GM19193 (cell line): Measurements from ENCODE around the gene PCTP.
A peak's percentile ranks its signal among the peaks of the same experiment; 100 is the strongest.

Source experiments
- POLR2A ChIP-seq: IDR thresholded peaks from 4 replicates; pipeline ENCODE4 v1.6.1; 2011; ENCODE audit not compliant: insufficient read depth, insufficient read length; ENCODE audit errors: extremely low read depth

Gene PCTP

GRCh38 chr17:55750750-55751657 is at the start of gene PCTP:
Gene PCTP, plus strand, starts transcription at chr17:55751051. Its CDS starts 53 bp downstream, at chr17:55751104.
- TF ChIP-seq POLR2A = peak; percentile 61

- TF ChIP-seq POLR2A = no peak
These were observed 48.7 kb upstream of the PCTP start for GRCh38 chr17:55702150-55702549.

DNA sequence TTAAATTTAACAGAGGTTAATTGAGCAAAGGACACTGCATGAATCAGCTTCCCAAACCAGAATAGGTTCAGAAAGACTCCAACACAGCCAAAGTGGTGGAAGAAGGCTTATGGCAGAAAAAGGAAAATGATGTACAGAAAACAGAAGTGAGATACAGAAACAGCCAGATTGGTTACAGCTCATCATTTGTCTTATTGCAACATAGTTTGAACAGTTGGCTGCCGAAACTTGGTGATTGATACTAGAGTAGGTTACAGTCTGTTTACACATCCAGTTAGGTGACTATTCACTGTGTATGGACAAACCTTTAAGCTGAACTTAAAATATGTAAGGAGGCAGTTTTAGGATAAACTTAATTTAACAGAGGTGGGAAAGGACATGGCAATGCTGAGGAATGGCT is 46.5 kb upstream of the PCTP start:
- no peak for TF ChIP-seq POLR2A

- no peak for TF ChIP-seq POLR2A
These were observed 45.0 kb upstream of the PCTP start for GRCh38 chr17:55705847-55706246.

DNA sequence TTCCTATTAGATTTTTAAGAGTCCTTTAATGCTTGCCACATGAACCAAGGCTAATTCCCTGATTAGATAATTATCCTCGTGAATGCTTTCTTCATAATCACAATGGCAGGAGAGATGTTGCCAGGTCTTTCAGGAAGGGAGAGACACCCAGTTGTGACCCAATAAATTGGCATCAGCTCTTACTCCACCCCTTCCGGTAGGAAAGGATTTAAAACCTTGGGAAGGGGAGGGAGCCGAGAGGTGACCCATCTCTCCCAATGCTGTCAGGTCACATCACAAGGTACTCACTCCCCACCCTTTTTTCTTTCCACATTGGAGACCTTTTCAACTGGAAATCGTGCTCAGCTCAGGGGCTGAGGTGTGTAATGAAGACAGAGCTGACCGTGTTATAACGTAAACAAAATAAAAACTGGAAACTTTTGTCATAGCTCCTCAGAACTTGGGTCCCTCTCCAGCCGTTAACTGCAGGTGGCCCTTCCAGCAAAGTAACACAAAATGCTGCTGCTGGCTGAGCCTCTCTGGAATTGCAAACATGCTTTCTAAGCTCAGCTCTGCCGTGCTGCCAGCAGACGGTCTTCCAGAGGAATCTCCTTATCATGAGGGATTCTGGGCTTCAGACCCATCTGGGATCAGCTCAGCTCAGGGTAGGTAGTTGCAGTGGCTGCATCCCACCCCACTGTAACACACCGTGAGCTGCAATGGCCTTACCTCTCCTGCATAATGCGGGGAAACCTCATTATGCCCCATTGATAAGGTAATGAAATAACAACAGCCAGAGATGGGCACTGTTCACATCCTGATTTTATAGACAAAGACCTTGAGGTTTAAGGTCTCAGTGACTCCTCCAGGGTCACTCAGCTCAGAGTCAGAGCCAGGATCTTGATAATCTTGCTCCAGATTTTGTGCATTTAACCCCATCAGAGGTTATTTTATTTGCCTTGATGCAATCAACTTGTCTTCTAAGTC is 43.8 kb upstream of the PCTP start:
- no peak for TF ChIP-seq POLR2A

GRCh38 chr17:55708175-55708974 is 42.5 kb upstream of the PCTP start:
- no peak for TF ChIP-seq POLR2A

DNA sequence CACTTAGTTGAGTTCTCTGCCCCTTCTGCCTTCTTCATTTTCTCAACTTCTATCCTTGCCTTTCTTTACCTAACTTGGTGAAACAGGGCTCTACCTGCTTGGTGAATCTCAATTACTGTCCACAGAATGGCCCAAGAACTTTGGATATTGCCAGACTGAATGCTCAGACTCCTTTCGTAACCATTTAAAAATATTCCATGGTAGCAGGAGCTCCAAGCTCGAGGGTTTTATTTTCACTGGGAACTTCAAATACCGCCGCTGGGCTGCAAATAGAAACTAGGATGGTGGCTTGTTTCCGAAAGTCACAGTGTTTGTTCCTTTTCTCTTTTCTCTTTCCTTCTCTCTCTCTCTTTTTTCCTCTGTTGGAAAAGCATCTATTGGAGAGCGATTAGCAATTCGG is 41.4 kb upstream of the PCTP start:
- TF ChIP-seq POLR2A = no peak

DNA sequence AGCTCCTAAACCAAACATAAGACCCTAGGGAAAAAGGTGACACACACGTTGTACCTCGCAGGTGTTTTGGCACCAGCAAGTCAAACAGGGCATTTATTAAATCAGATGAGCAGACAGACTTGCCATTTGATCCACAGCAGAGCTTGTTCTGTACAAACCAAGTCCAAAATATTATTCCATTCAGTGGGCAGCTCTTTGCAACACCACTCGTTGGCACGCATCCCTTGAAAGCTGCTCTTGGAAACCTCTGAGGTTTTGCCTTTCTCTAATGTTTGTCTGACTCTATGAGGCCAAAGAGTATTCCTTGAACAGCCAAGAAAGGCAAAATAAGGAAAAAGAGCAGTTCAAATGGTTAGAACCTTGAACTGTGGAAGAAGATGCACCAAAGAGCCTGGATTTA is 40.9 kb upstream of the PCTP start:
- no peak for TF ChIP-seq POLR2A

- no peak for TF ChIP-seq POLR2A
These were observed 40.4 kb upstream of the PCTP start for GRCh38 chr17:55710410-55710809.

GRCh38 chr17:55710829-55711496 is 39.9 kb upstream of the PCTP start:
- TF ChIP-seq POLR2A = no peak

DNA sequence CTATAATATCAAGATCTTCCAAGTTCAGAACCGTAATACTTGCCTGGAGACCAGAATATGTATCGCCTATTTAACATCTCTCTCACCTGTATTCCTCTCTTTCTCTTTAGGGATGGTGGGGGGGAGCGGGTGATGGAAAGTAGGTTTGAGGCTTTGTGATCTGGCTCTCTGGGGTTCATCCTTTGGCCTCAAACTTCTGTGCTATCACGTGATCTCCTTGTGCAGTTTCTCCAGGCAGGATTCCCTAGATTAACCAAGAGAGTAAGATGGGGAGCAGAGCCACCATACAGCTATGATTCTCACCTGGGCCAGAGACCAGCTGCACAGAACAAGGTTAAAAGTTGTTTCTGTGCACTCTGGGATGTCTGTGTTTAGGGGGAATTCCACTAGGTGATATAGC is 33.4 kb upstream of the PCTP start:
- TF ChIP-seq POLR2A = no peak

DNA sequence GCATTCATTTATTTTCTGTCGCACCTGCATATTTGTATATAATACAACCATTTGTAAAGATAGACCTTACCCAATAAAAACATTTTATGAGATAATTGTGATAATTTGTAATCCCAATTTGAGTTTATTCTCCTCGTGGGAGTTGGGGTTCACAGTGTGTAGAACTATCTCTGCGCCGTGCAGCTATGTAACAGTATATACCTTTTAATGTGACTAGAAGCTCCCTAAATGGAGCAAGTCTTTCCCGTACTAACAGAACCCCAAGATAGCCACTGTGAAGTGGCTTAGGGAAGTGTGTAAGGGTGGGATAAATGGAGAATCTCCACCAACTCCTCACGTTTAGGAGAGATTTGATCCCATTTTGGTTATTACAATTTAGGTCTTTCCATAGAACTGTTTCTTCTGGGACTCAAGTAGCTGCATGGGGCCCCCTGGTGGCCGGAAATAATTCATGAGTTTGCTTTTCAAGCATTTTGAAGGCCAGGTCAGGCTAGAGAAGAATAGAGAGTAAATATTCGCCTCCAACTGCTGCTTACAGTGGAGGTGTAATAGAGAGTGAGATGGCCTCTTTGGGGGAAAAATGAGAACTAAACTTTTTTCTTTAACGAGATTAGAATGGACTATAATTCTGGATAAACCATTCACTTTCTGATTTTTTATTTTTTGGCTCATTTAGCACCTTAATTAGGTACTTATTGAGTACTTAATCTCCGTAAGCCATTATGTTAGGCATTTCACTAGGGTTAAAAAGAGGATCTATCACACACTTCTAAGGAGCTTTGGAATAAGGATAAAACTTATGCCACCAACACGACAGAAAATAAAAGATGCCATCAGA is 32.7 kb upstream of the PCTP start:
- no peak for TF ChIP-seq POLR2A
